Fibroblast of the aortic adventitia (primary cell): ENCODE measurements around the gene DAPL1. TPM values are rescaled to one million over a fixed set of nuclear protein-coding genes. Genes with fewer than 3 reads are reported as not detected.

ENCODE experiments used
- DNase-seq: peaks from one replicate; pipeline ENCODE4 v3.0.0-alpha.2; 2010; ENCODE audit warnings: low read depth
- H3K4me3 ChIP-seq: 2 replicates; pipeline ENCODE4 v1.5.1; 2011; ENCODE audit warnings: low read depth, mild to moderate bottlenecking, control low read depth, low read length, moderate library complexity
- CTCF ChIP-seq: IDR thresholded peaks from 2 replicates; pipeline ENCODE4 v1.5.1; 2011; ENCODE audit warnings: mild to moderate bottlenecking, low read length, control low read depth, inconsistent platforms; ENCODE audit not compliant: insufficient read depth
- total RNA-seq: library from RNA; depleted of rRNA; stranded (reverse); fragments of >200 nt; gene quantifications from 2 replicates; pipeline ENCODE4 v1.2.3, GENCODE V29; 2012; ENCODE audit warnings: low replicate concordance

The DAPL1 gene
- total RNA-seq, 1 donor: not detected

GRCh38 chr2:158828378-158829164 is 33.5 kb downstream of the DAPL1 start:
- no peak for TF ChIP-seq CTCF
- peak; percentile 79 for DNase-seq
- no peak overlapping the region for H3K4me3 ChIP-seq

- no peak overlapping the region for H3K4me3 ChIP-seq
- DNase-seq: no peak
- no peak for TF ChIP-seq CTCF
Observed at GRCh38 chr2:158829167-158829566, 34.0 kb downstream of the DAPL1 start.

- TF ChIP-seq CTCF: no peak
- no peak for DNase-seq
- no peak overlapping the region for H3K4me3 ChIP-seq
Observed at GRCh38 chr2:158830201-158830600, 35.1 kb downstream of the DAPL1 start.

- no peak for TF ChIP-seq CTCF
- DNase-seq: no peak
- H3K4me3 ChIP-seq: no peak overlapping the region
Observed at GRCh38 chr2:158835431-158835830, 40.3 kb downstream of the DAPL1 start.

GRCh38 chr2:158837645-158838044 is 42.5 kb downstream of the DAPL1 start:
- no peak overlapping the region for H3K4me3 ChIP-seq
- TF ChIP-seq CTCF: no peak
- peak; percentile 26 for DNase-seq

GRCh38 chr2:158841850-158842249 is 46.7 kb downstream of the DAPL1 start:
- H3K4me3 ChIP-seq: no peak overlapping the region
- DNase-seq: peak; percentile 94
- no peak for TF ChIP-seq CTCF

- TF ChIP-seq CTCF: no peak
- no peak for DNase-seq
- no peak overlapping the region for H3K4me3 ChIP-seq
Observed at GRCh38 chr2:158845444-158845843, 50.3 kb downstream of the DAPL1 start.
